ENCODE results near the gene FKBP1B. TPM values are rescaled to one million over a fixed set of nuclear protein-coding genes. Genes with fewer than 3 reads are reported as not detected.

Gene FKBP1B
- total and polyA plus RNA-seq, 2 donors (not counting 1 experiment from before 2014, with no cell fraction given): 11.9 to 12.1 TPM

GRCh38 chr2:24015562-24016375 lies 33.8 kb upstream of the FKBP1B start:
- H4K20me1 ChIP-seq (ENCODE audit: control insufficient read depth, extremely low read depth, insufficient read depth, low read length): no peaks in the 10 kb centered on the region
- DNase-seq (ENCODE audit: low read depth in 2 of 2): peak; percentile 49 to 72
- no peak overlapping the region for H3K9ac ChIP-seq (ENCODE audit: insufficient read depth, low read length)
- peaks cover 6% of the 10 kb centered on the region for H3K4me1 ChIP-seq (ENCODE audit: control insufficient read depth, extremely low read depth, insufficient read depth, low read length)
- peak overlapping the region; percentile 35 for H3K4me2 ChIP-seq (ENCODE audit: extremely low read depth, insufficient read depth, low read length)
- H3K9me3 ChIP-seq (ENCODE audit: control insufficient read depth, insufficient read depth, low read depth, low read length): no peaks in the 10 kb centered on the region
- H3K4me3 ChIP-seq (replicated peaks in 1 of 4; ENCODE audit: control extremely low read depth in 1 of 4, insufficient read depth in 1 of 4, low read depth in 3 of 4, low read length in 4 of 4): no peak overlapping the region
- TF ChIP-seq EZH2 (IDR thresholded peaks at IDR 0.05; ENCODE audit: low read length, missing control alignments) (no peak), CTCF (conservative IDR thresholded peaks at IDR 0.05 in 1 of 2, IDR thresholded peaks at IDR 0.05 in 1 of 2; ENCODE audit: low read depth in 1 of 2, low read length in 2 of 2) (no peak)
- H3K27me3 ChIP-seq (ENCODE audit: control insufficient read depth, insufficient read depth, low read length): peaks cover 3% of the 10 kb centered on the region
- peak overlapping the region; percentile 4 for H2AFZ ChIP-seq (ENCODE audit: low read length)
- H3K79me2 ChIP-seq (ENCODE audit: control insufficient read depth, insufficient read depth, low read length): no peaks in the 10 kb centered on the region
- no peaks in the 10 kb centered on the region for H3K36me3 ChIP-seq (ENCODE audit: control insufficient read depth, insufficient read depth, low read length)
- peak overlapping the region; percentile 31 for H3K27ac ChIP-seq (ENCODE audit: insufficient read depth, low read length)

- Histone ChIP-seq H3K27ac (ENCODE audit: insufficient read depth, low read length) (peak overlapping the region; percentile 31), H3K9ac (ENCODE audit: insufficient read depth, low read length) (no peak overlapping the region), H3K79me2 (ENCODE audit: control insufficient read depth, insufficient read depth, low read length) (no peaks in the 10 kb centered on the region), H2AFZ (ENCODE audit: low read length) (no peak overlapping the region), H3K27me3 (ENCODE audit: control insufficient read depth, insufficient read depth, low read length) (peaks cover 2% of the 10 kb centered on the region), H3K4me1 (ENCODE audit: control insufficient read depth, extremely low read depth, insufficient read depth, low read length) (peaks cover 6% of the 10 kb centered on the region), H3K9me3 (ENCODE audit: control insufficient read depth, insufficient read depth, low read depth, low read length) (no peaks in the 10 kb centered on the region), H4K20me1 (ENCODE audit: control insufficient read depth, extremely low read depth, insufficient read depth, low read length) (no peaks in the 10 kb centered on the region), H3K4me3 (replicated peaks in 1 of 4; ENCODE audit: control extremely low read depth in 1 of 4, insufficient read depth in 1 of 4, low read depth in 3 of 4, low read length in 4 of 4) (no peak overlapping the region), H3K36me3 (ENCODE audit: control insufficient read depth, insufficient read depth, low read length) (no peaks in the 10 kb centered on the region), H3K4me2 (ENCODE audit: extremely low read depth, insufficient read depth, low read length) (no peak overlapping the region)
- TF ChIP-seq CTCF (conservative IDR thresholded peaks at IDR 0.05 in 1 of 2, IDR thresholded peaks at IDR 0.05 in 1 of 2; ENCODE audit: low read depth in 1 of 2, low read length in 2 of 2) (no peak), EZH2 (IDR thresholded peaks at IDR 0.05; ENCODE audit: low read length, missing control alignments) (no peak)
- no peak for DNase-seq (ENCODE audit: low read depth in 2 of 2)
Measured at GRCh38 chr2:24016376-24016761, 33.2 kb upstream of the FKBP1B start.

GRCh38 chr2:24016853-24017703 lies 32.5 kb upstream of the FKBP1B start:
- Histone ChIP-seq H4K20me1 (ENCODE audit: control insufficient read depth, extremely low read depth, insufficient read depth, low read length) (no peaks in the 10 kb centered on the region), H3K79me2 (ENCODE audit: control insufficient read depth, insufficient read depth, low read length) (no peaks in the 10 kb centered on the region), H3K4me2 (ENCODE audit: extremely low read depth, insufficient read depth, low read length) (no peak overlapping the region), H3K27ac (ENCODE audit: insufficient read depth, low read length) (no peak overlapping the region), H3K36me3 (ENCODE audit: control insufficient read depth, insufficient read depth, low read length) (no peaks in the 10 kb centered on the region), H3K4me1 (ENCODE audit: control insufficient read depth, extremely low read depth, insufficient read depth, low read length) (peaks cover 6% of the 10 kb centered on the region), H3K9ac (ENCODE audit: insufficient read depth, low read length) (no peak overlapping the region), H3K27me3 (ENCODE audit: control insufficient read depth, insufficient read depth, low read length) (no peaks in the 10 kb centered on the region), H2AFZ (ENCODE audit: low read length) (no peak overlapping the region), H3K4me3 (replicated peaks in 1 of 4; ENCODE audit: control extremely low read depth in 1 of 4, insufficient read depth in 1 of 4, low read depth in 3 of 4, low read length in 4 of 4) (no peak overlapping the region), H3K9me3 (ENCODE audit: control insufficient read depth, insufficient read depth, low read depth, low read length) (no peaks in the 10 kb centered on the region)
- no peak for TF ChIP-seq CTCF (conservative IDR thresholded peaks at IDR 0.05 in 1 of 2, IDR thresholded peaks at IDR 0.05 in 1 of 2; ENCODE audit: low read depth in 1 of 2, low read length in 2 of 2)
- TF ChIP-seq EZH2 (IDR thresholded peaks at IDR 0.05; ENCODE audit: low read length, missing control alignments): no peak
- no peak for DNase-seq (ENCODE audit: low read depth in 2 of 2)

Measured in fibroblast of lung (primary cell).